Measurements from ENCODE around the gene KIAA0513.

Gene KIAA0513

GRCh38 chr16:85072947-85073346 is 45.4 kb downstream of the KIAA0513 start:
- no peak for DNase-seq (ENCODE audit: low spot score)

GRCh38 chr16:85074225-85074914 is 46.8 kb downstream of the KIAA0513 start:
- no peak for DNase-seq (ENCODE audit: low spot score)

- DNase-seq (ENCODE audit: low spot score), result no peak
Measured at GRCh38 chr16:85075236-85075924, 47.8 kb downstream of the KIAA0513 start.

- DNase-seq (ENCODE audit: low spot score), result no peak
Measured at GRCh38 chr16:85077039-85077438, 49.4 kb downstream of the KIAA0513 start.

DNA sequence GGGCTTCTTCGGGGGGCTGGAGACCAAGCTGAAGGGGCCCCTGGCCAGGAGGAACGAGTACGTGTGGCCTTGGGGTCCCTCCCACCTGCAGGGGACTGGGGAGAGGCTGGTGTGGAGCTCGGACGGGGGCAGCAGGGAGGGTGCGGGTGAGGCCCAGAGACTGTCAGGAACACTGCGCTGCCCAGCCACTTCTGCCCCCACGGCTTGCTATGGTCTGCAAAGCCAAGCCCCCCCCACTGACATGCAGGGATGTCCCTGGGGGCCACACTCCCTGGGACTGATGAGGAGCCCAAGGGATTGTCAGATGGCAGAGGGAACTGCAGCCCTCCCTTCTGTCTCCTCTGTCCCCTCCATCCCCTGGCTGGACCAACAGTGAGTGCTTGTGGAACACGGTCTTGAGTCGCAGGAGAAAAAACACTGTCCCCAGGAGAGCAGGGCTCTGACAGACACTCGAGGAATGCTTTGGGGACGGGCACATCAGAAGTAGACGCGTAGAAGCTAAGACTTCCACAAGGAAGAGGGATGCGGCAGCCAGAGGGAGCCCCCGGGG is 50.1 kb downstream of the KIAA0513 start:
- no peak for DNase-seq (ENCODE audit: low spot score)

GRCh38 chr16:85078226-85078625 is 50.6 kb downstream of the KIAA0513 start:
- DNase-seq (ENCODE audit: low spot score), result no peak

- no peak for DNase-seq (ENCODE audit: low spot score)
Measured at GRCh38 chr16:85078952-85079351, 51.4 kb downstream of the KIAA0513 start.

- DNase-seq (ENCODE audit: low spot score), result no peak
Measured at GRCh38 chr16:85079785-85080570, 52.4 kb downstream of the KIAA0513 start.

DNA sequence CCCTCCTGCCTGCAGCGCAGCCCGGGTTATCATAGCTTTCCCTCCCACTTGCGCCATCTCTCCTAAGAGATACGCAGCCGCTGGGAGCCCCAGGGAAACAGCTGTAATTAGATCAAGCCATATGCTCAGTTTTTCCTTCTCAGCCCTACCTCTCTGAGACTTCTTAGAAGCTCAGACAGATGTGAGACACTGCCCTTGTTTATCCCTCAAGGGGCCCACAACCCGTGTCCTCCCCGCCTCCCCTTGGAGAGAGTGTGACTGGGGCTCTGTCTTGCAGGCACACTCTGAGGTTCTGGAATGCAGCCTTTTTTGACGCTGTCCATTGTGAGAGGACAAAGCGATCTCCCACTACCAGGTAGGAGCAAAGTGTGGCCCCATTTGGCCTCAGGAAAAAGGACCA is 53.4 kb downstream of the KIAA0513 start:
- no peak for DNase-seq (ENCODE audit: low spot score)

DNA sequence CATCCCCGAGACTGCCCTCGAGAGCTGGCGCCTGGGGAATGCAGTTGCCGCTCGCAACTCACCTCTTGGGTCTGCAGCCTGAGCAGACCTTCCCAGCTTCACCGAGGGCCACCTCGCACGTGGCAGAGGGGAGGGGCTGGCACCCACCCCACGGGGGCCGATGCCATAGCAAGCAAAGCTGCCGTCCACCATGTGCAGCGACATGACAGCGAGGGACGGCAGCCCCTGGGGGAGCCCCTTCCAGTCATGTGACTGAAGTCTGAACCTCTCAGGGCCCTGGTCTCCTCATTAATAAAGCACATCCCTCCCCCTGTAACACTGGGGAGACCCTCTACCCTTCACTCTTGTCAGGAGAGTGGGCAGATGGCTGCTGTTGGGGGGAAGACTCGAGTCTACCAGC is 54.2 kb downstream of the KIAA0513 start:
- no peak for DNase-seq (ENCODE audit: low spot score)

DNA sequence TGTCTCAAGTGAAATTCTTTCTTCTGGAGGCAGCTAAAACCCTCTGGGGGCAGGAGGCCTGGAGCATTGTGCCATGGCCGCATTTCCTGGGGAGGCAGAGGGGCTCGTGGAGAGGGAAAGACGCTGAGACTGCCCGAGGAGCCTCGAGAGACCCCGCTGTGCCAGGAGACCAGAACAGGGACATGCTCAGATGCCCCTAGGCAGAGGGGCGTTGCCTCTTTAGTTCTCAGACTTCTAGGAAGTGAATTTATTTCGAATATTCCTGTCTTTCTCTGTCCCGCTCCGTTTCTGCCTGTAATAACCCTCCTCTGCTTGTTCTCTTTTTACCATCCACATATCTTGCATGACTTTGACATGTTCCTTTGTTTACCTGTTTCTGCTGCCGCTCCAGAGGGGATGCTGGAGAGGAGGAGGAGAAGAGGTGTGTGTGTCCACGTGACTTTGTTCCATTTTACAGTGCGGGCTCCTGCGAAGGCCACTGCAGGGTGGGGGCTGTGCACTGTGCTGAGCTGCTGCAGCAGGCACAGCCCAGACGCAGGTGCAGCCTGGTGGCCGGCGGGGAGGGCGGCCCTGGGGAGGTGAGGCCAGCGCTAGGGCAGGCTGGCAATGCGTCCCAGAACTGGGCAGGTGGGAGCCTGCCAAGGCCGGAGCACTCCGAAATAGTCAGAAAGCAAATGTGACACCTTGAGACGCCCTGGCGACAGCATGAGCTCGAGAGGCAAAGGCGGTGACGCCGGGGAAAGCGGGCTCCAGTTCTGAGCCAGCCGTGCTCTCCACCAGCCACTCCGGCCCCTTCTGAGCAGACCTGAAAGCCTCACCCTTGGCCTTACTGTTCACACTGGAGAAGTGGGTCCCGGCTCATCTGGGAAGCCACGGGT is 54.8 kb downstream of the KIAA0513 start:
- peak; percentile 35 for DNase-seq (ENCODE audit: low spot score)

DNA sequence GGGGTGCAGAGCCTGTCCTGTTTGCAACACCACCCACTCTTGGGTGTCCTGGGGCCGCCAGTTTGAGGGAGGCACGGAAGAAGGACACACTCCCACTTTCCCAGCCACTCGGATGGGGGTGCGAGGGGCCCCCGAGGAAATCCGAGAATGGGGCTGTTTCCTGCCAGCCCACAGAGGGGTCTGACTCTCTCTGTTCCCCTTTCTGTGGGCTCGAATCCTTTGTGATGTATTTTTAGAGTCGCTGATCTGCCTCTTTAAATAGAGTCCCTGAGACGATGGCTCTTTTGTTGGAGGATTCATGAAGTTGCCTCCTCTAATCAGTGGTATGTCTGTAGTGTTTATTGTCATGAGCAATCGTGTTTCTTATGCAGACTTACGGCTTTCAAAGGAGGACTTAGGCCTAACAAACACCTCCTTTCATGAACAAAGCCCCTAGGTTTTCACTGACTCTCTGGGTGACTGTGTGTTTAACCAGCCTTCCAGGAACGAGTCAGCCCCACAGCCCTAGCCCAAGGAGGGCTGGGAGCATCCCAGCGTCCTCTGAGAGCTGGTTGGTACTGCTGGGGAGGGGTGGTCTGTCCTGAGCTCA is 55.5 kb downstream of the KIAA0513 start:
- peak; percentile 37 for DNase-seq (ENCODE audit: low spot score)

DNA sequence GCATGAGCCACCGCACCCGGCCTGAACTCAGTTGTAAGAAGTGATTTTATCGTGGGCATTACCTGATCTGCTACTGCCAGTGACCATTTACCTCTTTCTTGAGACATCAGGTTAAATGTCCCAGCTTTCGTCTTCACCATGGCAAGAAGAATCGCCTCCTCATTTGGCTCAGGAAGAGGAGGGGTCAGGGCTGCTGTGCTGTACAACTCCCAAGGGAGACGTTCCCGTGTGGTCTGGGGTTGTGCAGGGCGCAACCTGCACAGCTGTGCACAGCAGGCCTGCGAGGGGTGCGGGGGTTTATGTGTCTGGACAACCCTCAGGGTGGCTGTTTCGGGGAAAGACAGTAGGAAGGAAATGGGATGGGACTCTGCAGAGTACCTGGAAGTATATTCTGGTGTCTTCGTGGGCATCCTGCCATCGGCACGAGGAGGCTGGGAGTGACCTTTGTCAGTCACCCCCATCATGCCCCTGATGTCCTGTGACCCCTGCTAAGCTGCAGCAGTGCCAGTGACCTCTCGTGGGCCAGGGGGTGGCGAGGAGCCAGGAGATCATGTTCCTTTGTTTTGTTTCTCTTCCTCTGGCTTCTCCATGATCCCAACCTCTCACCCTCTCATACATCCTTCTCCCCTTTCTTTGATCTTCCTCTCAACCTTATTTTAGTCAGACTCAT is 57.4 kb downstream of the KIAA0513 start:
- peak; percentile 40 for DNase-seq (ENCODE audit: low spot score)

DNA sequence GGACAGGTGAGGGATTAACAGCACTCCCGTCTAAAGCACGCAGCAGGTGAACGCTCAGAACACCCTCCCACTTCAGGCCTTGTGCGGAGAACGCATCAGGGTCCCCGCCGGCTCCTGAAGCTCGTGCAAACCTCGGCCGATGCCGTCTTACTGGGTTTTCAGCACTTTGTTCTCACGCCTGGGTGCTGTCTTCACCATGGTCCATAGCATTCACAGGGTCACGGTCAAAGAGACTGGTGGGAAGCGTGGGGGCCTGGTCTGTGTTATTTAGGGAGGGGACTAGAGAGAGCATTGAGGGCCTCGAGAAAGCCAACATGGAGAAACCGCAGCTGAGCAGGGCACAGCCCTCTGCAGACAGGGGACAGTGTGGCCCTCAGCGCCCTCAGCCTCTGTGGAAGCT is 58.1 kb downstream of the KIAA0513 start:
- DNase-seq (ENCODE audit: low spot score), result no peak

DNA sequence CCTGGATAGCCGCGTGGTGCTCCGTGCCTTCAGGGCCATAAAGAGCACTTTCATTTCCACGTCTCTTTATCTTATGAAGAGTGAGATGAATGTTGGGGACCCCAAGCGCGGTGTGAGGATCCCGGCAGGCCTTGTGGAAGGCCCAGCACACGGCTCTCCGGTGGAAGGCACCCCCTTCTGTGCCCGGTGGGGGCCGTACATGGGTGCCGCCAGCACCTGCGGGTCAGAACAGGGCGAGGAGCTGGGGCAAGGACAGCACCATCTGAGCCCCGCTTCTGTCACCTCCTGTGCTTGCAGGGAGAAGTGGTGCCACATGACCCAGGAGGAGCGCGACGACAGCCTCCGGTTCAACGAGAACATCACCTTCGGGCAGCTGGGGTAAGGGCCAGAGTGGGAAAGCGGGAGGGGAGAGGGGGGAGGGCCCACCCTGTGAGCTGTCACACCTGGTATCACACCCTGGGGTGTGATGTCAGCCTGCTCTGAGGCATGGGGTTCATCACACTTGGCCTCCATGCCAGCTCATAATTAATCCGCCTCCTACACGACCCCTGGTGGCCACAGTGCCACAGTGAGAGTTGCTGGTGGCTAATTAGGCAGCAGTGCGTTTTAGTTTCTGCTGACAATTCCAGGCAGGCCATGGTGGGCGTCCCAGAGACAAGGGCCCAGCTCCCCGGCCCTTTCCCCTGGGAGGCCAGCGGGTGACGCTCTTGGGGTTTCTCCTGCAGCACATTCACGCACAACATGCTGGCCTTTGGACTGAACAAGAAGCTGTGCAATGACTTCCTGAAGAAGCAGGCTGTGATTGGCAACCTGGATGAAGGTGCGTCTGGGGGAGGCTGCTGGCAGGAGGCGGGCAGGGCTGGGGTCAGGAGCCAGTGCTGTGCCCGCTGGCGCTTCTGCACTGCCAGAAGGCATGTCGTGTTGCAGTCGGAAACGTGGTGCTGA is 59.0 kb downstream of the KIAA0513 start:
- peak; percentile 92 for DNase-seq (ENCODE audit: low spot score)

DNA sequence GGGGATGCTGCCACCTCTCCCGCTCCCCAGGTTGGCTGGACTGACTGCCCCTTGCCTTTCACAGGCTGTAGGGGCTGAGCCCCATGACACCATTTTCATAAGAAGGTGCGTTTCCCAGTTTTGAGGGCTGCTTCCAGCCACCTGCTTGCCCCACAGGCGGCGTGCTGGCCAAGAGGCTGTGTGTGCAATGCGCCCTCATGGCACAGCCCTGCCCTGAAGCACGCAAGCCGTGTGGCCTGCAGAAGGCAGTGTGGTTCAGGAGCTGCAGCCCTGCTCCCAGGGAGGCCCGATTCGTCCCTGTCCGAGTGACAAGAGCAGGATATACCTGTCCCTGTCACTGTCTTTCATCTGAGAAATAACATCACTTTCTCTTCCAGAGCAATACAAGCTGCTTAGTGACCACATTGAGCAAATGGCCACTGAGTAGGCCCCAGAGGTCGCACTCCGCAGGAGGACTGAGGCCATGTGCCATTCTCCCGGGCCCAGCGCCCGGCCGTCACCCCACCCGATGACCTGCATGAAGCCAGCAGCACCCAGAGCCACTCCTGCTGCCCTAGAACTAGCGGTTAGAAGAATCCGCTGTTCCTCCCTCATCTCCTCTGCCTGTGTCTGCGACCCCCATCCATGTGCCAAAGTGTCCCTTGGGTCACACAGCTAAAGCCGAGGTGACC is 60.4 kb downstream of the KIAA0513 start:
- DNase-seq (ENCODE audit: low spot score), result no peak

DNA sequence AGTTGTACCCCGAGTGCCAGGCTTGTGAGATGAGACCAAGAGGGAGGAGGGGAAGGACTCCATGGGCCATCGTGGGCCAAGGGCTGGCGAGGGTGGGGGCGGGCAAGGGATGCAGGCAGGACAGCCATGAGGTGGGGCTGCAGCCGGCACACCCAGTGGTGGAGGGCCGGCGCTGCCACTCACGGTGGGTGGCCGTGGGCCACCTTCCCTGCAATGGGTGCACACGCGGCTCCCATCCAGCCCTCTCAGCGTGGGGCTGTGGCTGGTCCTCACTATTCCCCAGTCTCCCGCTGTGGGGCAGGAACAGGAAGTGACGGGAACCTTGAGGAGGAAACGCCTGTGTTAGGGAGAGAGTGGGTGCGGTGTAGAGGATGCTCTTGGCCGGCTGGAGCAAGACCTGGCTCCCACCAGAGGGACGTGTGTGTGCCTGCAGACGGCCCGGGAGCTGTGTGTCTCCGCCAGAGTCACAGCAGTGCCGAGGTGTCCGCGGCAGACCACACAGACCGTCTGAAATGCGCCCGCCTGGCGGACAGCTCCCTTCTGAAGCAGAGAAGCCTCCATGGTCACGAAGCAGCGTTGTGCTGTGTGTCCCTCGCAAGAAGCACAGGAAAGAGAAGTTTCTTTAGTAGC is 61.1 kb downstream of the KIAA0513 start:
- DNase-seq (ENCODE audit: low spot score), result no peak

DNA sequence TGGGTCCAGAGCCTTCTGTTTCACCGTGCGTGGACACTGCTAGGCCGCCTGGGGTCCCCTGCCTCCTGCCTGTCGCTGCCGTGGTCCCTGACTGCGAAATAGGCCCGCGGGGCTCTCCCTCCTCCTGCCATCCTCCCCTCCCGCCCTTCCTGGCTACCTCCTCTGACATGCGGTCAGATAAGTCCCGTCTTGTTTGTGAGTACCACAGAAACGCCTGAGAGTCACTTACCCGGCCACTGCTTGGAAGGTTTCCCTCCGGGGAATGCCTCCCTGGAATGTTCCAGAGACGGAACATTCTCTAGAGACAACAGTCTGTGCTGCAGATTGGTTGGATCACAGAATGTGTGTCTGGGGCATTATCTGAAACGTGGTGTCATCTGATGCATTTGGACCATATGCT is 61.9 kb downstream of the KIAA0513 start:
- no peak for DNase-seq (ENCODE audit: low spot score)

DNA sequence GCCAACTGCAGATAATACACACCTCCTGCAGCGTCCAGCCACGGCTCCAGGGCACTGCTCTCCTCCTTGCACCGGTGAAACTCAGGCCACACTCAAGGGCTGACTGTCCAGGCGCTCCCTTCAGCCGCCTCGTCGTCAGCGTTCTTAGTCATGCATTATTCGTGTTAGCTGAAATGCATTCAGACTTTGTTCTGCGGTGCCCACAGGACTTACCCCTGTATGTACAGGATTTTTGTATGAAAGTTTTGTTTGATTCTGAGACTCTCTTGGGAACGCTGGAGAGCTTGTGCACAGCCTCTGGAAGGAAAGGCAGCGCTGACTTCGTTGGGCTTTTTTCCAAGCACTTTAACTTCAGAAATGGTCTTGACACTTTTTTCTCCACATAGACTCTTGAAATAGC is 62.6 kb downstream of the KIAA0513 start:
- no peak for DNase-seq (ENCODE audit: low spot score)
